Loucy (cell line): Measurements from ENCODE around the gene CLPTM1.

Experiments used
- CTCF ChIP-seq: fragments of 200-600 bp; sonication (generic); conservative IDR thresholded peaks from 2 replicates; pipeline ENCODE4 v1.5.1; 2014; ENCODE audit warnings: mild to moderate bottlenecking, antibody characterized with exemption, low read length
- EZH2phosphoT487 ChIP-seq: fragments of 200-600 bp; IDR thresholded peaks from 2 replicates; pipeline ENCODE4 v1.6.1; 2018; ENCODE audit warnings: antibody characterized with exemption, mild to moderate bottlenecking, moderate library complexity, borderline replicate concordance

DNA sequence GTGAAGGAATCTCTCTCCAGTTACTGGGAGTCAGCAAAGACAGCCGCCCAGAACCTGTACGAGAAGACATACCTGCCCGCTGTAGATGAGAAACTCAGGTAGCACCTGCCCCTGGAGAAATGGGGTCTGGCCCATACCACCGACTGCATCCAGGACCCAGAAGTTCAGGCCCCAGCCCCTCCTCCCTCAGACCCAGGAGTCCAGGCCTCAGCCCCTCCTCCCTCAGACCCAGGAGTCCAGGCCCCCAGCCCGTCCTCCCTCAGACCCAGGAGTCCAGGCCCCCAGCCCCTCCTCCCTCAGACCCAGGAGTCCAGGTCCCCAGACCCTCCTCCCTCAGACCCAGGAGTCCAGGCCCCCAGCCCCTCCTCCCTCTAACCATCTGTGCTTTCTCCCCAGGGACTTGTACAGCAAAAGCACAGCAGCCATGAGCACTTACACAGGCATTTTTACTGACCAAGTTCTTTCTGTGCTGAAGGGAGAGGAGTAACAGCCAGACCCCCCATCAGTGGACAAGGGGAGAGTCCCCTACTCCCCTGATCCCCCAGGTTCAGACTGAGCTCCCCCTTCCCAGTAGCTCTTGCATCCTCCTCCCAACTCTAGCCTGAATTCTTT lies 6.3 kb upstream of the CLPTM1 start:
- TF ChIP-seq CTCF = no peak
- no peak for TF ChIP-seq EZH2phosphoT487
